AG09319 (cell line): ENCODE results near the gene THRA.

Experiments used
- DNase-seq: peaks from one replicate; pipeline ENCODE4 v3.0.0-alpha.2; 2010; ENCODE audit warnings: low read depth; ENCODE audit errors: extremely low read depth
- TF ChIP-seq, protein P1 (sequence below): IDR thresholded peaks from 2 replicates; pipeline ENCODE4 v1.5.1; 2011; ENCODE audit warnings: low read depth, mild to moderate bottlenecking, inconsistent platforms, low read length, moderate library complexity

Gene THRA

GRCh38 chr17:40093005-40093579 is 30.3 kb downstream of the THRA start:
- TF ChIP-seq, protein P1, sequence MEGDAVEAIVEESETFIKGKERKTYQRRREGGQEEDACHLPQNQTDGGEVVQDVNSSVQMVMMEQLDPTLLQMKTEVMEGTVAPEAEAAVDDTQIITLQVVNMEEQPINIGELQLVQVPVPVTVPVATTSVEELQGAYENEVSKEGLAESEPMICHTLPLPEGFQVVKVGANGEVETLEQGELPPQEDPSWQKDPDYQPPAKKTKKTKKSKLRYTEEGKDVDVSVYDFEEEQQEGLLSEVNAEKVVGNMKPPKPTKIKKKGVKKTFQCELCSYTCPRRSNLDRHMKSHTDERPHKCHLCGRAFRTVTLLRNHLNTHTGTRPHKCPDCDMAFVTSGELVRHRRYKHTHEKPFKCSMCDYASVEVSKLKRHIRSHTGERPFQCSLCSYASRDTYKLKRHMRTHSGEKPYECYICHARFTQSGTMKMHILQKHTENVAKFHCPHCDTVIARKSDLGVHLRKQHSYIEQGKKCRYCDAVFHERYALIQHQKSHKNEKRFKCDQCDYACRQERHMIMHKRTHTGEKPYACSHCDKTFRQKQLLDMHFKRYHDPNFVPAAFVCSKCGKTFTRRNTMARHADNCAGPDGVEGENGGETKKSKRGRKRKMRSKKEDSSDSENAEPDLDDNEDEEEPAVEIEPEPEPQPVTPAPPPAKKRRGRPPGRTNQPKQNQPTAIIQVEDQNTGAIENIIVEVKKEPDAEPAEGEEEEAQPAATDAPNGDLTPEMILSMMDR = no peak
- DNase-seq = no peak

GRCh38 chr17:40093580-40094201 is 30.9 kb downstream of the THRA start:
- DNase-seq = no peak
- TF ChIP-seq, protein P1 = no peak

GRCh38 chr17:40094874-40095273 is 32.1 kb downstream of the THRA start:
- TF ChIP-seq, protein P1 = no peak
- no peak for DNase-seq

DNA sequence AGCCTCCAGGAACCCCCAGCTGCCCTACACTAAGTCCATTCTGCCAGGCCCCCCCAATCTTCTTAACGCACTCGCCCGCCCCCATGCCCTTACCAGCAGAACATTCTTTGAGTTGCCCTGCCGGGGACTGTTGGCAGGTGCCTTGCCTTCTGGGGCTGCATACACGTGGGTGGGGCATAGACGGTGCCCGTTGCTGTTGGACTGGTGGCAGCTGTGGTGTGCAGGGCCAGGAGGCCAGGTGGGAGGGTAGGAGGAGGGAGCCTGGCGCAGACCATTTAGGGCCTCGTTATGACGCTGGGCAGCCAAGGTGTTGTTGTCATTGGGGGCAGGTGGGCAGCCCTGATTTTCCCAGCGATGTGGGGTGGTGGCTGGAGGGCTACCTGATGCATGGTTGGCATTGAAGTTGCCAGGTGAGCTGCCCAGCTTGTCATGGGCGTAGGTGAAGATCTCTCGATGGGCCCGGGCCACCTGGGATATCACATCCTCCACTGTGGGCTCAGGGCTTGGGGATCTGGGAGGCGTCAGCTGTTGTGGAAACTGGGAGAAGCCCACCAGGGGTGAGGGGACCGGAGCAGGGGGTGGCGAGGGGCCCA is 32.7 kb downstream of the THRA start:
- TF ChIP-seq, protein P1 = no peak
- no peak for DNase-seq

DNA sequence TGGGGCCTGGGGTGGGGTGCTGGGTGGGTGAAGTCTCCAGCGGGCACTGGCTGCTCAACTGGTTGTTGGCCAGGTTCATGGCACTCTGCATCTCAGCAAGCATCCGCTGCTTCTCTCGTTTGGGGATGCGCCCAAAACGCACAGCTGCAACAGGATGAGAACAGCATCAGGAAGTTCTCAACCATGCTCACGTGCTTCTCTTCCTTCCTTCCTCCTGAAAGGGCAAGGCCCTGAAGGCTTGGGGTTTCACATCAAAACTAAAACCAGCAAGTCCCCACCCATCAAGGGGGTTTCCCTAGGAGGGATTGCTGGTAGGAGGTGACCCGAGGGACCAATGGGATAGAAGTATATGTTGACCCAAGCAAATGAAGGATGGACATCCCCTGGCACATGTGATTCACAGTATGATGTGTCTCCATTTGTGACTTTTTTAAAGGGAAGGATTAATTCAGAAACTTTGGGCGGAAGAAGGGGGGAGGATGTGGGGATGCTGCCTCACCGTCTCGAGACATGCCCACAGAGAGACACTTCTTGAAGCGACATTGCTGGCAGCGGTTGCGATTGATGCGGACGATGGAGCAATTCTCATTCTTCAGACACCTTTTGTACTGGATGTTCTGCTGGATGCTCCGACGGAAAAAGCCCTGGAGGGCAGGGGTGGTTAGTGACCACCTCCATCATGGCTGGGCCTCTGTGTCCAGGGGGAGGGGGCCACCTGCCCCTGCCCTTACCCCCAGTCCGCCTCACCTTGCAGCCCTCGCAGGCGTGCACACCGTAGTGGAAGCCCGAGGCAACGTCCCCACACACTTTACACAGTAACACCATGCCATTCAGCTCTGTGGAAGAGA is 33.4 kb downstream of the THRA start:
- no peak for DNase-seq
- TF ChIP-seq, protein P1 = no peak

GRCh38 chr17:40097087-40097486 is 34.3 kb downstream of the THRA start:
- TF ChIP-seq, protein P1 = no peak
- no peak for DNase-seq
